Erythroblast (primary cell): ENCODE data around the gene COQ8A.

Experiments
- GATA1 ChIP-seq: IDR thresholded peaks from 2 replicates; pipeline ENCODE4 v1.6.1; 2011; ENCODE audit warnings: low read depth, mild to moderate bottlenecking, control low read depth, low read length, moderate library complexity
- POLR2A ChIP-seq: IDR thresholded peaks from 2 replicates; pipeline ENCODE4 v1.6.1; 2011; ENCODE audit warnings: mild to moderate bottlenecking, low read length

DNA sequence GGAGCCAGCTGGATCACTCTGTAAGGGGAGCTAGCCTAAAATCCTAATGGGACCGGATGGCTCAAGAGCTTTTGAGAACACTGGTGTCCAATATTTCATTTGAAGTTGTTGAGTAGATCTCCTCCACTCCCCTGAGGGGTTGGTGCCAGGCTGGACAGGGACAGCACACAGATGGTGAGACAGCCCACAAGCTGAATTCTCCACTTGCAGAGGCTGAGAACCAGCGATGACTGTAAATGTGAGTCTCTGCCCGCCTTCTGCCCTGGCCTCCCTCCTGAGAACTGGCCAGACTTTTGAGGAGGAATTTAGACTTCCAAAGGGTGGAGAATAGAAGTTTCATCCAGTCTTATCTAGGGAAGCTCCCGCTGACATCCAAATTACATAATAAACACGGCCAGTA lies 20.5 kb upstream of the COQ8A start:
- TF ChIP-seq POLR2A (no peak), GATA1 (no peak)
